KOPT-K1 (cell line): ENCODE data around the gene LPIN1.

Source experiments
- H3K27ac ChIP-seq: fragments of 200-600 bp; sonication (generic); 2 replicates; pipeline ENCODE4 v1.5.1; 2016; ENCODE audit warnings: antibody characterized with exemption, mild to moderate bottlenecking, low read depth, low read length; ENCODE audit not compliant: poor library complexity, severe bottlenecking
- H3K36me3 ChIP-seq: fragments of 200-600 bp; sonication (generic); 2 replicates; pipeline ENCODE4 v1.5.1; 2017; ENCODE audit warnings: antibody characterized with exemption, mild to moderate bottlenecking, low read length, moderate library complexity; ENCODE audit not compliant: insufficient read depth
- H3K9me3 ChIP-seq: fragments of 200-600 bp; sonication (generic); 2 replicates; pipeline ENCODE4 v1.5.1; 2017; ENCODE audit warnings: antibody characterized with exemption, low read length, mild to moderate bottlenecking; ENCODE audit not compliant: insufficient read depth, poor library complexity, severe bottlenecking

LPIN1 gene

DNA sequence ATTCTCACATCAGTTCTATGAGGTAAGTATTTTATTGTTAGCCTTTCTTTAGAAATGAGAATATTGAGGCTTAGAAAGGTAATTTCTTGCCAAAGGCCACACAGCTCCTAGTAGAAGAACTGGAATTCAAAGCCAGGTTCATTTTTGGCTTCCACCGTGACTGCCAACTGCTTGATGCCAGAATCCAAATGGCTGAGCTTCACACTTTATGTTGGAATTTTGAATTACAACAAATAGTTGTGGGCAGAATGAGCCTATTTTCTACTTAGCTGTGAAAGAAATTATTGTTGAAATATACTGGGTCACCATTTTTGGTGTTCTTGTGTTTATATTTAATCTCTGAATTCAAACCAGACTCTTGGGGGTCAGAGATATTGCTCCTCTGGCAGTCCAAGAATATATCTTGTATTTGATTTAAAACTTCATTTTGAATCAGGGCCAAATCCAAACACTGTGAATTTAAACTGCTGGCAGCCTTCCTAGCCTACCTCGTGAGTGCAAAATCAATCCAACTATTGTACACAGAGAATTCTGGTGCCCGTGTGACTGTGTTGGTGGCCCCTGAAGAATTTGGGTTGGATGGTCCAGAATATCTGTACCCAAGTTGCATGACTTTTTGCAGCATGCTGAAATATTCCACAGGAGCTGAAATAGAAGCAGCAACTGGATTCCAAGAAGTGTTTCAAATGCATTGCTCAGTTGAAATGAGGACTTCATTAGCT, 35.6 kb upstream of the LPIN1 start:
- Histone ChIP-seq H3K36me3 (no peaks in the 10 kb centered on the region), H3K27ac (no peak overlapping the region), H3K9me3 (no peaks in the 10 kb centered on the region)

DNA sequence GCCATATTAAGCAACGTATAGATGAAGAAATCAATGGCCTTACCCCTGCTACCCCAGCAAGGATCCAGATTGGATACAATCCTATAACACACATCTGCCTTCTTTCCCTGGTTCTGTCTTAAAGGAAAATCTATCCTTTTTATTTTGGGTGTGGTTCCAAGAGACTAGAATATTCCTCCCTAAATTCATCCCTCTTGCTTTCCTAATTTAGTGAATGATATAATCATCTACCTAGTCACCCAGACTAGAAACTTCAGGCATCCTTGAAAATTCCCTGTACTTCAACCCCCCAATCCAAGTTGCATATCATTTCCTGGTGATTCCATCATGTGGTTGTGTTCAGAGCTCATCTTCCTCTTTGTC, 35.1 kb upstream of the LPIN1 start:
- Histone ChIP-seq H3K36me3 (no peaks in the 10 kb centered on the region), H3K9me3 (no peaks in the 10 kb centered on the region), H3K27ac (no peak overlapping the region)

DNA sequence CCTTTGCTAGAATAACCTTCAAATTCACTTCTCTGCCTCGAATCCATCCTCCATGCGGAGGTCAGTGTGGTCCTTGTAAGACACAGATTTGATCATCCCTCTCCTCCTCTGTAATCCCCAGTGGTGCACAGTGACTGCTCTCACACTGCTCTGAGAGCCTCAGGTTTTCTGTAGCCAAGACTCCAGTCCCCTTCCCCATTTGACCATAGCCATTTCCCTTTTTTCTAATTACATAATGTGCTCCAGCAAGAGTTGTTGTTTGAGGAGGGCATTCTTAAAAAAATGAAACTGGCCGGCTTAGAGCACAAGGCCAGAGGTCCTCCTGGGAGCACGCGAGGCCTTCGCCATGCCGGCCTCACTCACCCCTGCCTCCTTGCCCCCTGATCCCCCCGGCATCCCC, 34.7 kb upstream of the LPIN1 start:
- H3K9me3 ChIP-seq = no peaks in the 10 kb centered on the region
- no peak overlapping the region for H3K27ac ChIP-seq
- no peaks in the 10 kb centered on the region for H3K36me3 ChIP-seq

DNA sequence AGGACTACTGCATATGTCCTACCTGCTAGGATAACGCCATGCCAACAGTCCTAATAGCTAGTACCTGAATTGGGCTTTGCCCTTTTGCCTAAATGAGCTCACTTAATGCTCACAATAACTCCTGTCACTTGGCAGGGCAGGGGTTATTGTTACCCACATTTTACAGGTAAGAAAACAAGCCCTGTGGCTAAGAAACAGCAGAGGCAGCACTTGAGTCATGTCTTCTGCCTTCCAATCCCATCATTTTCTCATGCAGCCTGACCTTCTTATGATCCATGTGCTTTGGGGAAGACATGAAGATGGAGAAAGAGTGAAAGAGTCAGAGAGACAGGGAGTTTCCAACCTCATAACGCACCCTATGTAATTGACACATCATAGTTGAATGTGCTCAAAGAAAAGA, 33.6 kb upstream of the LPIN1 start:
- H3K27ac ChIP-seq = no peak overlapping the region
- no peaks in the 10 kb centered on the region for H3K36me3 ChIP-seq
- H3K9me3 ChIP-seq = no peaks in the 10 kb centered on the region

DNA sequence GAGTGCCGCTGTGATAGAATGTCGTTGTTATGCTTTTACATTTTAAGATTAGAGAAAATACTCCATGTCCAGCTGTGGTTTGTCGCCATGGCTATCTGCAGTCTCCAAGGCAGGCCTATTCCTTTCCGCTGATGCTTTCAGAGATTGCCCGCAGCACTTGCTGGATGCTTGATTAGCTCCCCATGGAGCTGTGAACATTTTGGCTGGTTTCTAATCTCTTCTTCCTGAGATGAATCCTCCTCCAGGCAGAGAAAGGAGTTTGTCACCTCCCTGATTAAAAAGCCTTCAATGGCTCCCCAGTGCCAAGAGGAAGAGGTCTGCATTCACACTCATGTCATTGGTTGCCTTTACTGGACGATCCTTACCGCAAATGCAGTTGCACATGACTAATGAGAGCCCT, 32.6 kb upstream of the LPIN1 start:
- H3K9me3 ChIP-seq = no peaks in the 10 kb centered on the region

DNA sequence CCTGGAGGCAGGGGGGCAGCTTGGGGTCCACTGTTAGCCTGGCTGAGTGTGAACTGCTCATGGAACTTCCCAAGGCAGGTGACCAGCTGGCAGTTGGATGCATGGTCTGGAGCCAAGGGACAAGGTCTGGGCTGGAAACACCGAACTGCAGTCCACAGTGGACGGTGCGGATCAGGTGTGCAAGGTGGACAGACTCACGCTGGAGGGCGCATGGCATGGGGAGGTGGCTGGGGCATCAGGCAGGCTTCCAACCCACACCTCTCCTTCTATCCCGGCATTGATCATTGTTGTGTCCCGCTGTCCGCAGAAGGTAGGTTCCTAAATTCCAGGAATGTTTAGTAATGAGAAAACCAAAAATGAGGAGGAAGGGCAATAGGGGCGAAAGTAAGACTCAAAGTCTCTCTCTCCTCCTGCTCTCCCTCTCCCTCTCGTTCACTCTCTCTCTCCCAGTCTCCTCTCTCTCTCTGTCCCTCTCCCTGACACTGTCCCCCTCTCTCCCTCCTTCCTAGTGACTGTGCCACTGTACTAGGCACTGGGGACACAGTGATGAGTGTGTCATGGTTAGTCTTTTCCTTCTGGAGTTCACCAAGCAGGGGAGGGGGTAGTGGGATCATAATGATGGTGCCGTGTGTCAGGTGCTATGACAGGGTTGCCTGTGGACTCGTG, 30.3 kb upstream of the LPIN1 start:
- Histone ChIP-seq H3K9me3 (no peaks in the 10 kb centered on the region), H3K27ac (no peak overlapping the region), H3K36me3 (no peaks in the 10 kb centered on the region)

More for the DNA sequence above, 32.6 kb upstream of the LPIN1 start:
- no peaks in the 10 kb centered on the region for H3K36me3 ChIP-seq
- no peak overlapping the region for H3K27ac ChIP-seq

DNA sequence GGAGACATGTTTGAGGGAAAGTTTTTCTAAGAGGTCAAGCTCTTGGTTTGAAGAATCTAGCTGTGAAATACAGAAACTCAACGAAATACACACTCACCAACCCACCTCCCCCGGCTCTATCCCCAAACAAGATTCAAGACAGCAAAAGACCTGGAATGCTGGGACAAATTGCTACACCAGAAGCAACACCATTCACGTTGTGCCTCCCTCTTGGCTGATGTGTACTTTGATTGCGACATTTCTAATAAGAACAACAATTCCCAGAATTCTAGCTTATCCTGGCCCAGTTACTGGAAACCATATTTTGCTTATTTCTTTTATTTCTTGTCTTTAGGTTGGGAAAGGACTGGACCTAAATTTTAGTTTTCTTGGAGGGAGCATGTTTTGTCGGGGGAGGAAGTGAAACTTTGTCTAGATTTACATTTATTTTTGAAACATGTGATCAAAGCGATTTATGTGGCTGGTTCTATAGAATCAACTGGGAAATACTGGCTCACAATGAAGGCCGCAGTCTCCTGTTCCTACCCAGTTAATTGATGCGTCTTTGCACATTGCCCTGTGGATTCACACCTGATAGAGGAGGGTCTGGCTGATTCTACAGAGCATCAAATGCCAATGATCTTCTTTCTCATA, 29.6 kb upstream of the LPIN1 start:
- H3K27ac ChIP-seq = no peak overlapping the region
- no peaks in the 10 kb centered on the region for H3K9me3 ChIP-seq
- no peaks in the 10 kb centered on the region for H3K36me3 ChIP-seq

DNA sequence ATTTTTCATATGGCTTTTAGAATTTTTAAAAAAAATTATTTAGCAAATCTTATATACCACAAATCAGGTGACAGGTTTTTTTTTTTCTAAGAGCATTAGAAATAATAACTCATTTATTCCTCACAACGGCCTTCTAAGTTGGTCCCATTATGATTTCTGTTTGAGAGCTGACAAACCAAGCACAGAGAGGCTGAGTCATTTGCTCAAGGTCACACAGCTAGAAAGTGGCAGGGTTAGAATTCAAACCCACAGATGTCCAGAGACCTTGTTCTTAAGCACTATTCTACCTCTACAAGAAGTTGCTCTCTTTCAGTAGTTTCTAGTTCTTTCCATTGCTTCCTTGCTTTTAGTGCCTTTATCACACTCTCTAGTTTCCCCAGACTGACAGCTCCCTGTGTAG, 28.8 kb upstream of the LPIN1 start:
- Histone ChIP-seq H3K27ac (no peak overlapping the region), H3K36me3 (no peaks in the 10 kb centered on the region), H3K9me3 (no peaks in the 10 kb centered on the region)

DNA sequence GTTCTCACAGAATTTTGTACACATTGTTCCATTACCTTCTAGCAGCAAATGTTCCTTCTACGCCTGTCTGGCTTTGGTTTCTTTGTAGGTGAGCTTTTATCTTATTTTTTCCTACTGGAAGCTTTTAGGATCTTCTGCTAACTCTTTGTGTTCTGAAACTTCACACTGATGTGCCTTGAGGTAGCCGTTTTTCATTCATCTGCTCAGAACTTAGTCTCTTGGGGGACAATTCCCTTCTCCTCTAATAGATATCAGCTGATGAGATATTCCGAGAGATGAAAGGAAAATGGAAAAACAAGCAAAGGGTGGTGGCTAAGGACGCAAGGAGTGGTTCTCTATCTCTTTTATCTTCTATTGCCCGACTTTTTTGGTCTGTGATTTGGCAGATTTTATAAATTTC, 27.8 kb upstream of the LPIN1 start:
- Histone ChIP-seq H3K9me3 (no peaks in the 10 kb centered on the region), H3K27ac (no peak overlapping the region), H3K36me3 (no peaks in the 10 kb centered on the region)

DNA sequence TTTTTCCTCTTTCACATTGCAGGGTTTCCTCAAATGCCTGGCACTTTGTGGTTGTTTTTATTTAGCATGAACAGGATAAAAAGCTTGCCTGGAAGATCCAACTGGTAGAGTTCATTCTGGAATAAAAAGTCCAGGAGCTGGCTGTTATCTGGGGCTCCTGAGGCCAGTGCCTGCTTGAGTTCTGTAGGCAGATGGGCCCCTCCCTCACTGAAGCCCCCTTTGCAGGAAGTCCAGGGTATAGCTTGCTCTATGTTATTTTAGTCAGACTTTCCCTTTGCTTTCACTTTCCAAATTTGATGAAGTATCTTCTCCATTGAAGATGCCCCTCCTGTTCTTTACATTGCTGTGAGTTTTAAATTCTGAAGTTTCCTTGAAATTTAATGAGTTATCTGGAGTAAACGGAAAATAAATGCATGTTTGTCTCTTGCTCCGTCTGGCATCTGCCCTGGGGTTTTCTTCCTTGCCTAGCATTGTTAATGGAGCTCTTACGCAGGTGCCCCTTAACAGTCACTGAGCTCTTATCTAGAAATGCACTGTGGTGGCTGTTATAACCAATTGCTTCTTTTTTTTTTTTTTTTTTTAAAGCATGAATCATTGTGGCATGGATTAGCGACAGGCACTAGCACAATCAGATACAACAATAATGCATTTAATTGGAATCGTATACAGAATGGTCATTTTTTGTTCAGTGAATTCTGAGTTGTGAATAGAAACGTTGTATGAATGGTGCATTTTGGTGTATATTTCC, 27.0 kb upstream of the LPIN1 start:
- Histone ChIP-seq H3K27ac (peak overlapping the region; percentile 68), H3K36me3 (no peaks in the 10 kb centered on the region), H3K9me3 (no peaks in the 10 kb centered on the region)

DNA sequence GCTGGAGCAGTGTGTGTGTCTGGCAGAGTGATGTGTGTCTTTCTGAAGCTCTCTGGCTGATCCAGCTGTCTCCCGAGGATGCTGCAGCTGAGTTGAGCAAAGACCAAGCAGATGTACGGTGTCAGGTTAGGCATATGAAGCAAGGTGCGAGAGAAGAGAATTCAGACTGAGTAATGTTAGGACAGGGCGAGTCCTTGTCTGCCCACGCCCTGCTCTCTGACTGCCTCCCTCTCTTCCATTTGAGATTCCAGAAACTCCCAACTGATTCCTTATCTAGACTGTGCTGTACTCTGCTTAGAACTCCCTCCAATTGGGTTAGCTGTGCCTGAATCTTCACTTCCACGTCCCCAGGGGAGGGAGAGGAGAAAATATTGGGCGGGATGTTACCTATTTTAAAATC, 25.7 kb upstream of the LPIN1 start:
- Histone ChIP-seq H3K9me3 (no peaks in the 10 kb centered on the region), H3K27ac (no peak overlapping the region), H3K36me3 (no peaks in the 10 kb centered on the region)

DNA sequence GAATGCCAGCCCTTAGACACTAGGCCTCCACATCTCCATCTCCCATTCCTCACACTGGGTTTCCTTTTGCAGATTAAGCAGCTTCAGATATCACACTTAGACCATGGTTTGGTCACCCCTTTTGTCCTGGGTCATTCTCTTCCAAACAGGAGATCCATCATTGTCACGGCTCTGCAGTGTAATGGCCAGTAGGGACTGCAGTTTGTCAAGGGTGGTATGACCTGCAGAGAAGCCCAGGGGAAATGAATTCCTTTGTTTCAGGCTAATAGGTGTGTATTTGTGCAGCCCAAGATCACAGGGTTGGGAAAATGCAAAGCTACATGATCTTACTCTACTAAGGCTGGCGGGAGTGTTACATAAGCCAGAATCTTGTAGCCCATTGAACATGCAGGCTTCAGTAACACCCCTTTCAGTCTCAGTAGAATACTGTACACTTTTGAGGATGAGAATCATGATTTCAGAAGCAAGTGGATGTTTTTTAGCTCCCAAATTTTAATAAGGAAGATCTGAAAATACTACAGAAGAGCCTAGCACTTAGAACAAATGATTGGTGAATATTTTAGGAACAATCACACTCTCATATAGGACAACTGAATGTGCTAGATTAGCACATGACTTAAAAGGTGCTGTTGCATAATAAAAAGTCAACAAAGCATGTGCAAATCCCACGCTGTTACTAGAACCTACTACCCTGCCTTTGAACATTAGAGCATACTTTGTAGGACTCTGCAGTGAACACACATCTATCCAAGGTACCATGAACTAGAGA, 24.0 kb upstream of the LPIN1 start:
- no peaks in the 10 kb centered on the region for H3K9me3 ChIP-seq
- H3K36me3 ChIP-seq = no peaks in the 10 kb centered on the region
- no peak overlapping the region for H3K27ac ChIP-seq

DNA sequence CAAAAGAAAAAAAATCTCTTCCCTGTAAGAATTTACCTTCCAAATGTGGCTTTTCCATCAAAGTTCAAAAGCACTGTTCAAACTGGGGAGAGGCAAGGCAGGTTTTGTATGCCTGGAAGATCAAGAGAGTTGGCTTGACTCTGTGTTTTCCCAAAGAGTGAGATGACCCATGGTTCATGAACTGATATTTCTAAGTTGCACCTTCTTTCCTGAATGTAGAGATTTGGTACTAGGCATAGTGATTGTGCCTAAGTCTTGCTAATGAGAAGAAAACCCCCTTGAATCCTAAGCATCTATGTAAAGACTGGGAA, 23.4 kb upstream of the LPIN1 start:
- no peaks in the 10 kb centered on the region for H3K9me3 ChIP-seq
- H3K36me3 ChIP-seq = no peaks in the 10 kb centered on the region
- H3K27ac ChIP-seq = no peak overlapping the region

DNA sequence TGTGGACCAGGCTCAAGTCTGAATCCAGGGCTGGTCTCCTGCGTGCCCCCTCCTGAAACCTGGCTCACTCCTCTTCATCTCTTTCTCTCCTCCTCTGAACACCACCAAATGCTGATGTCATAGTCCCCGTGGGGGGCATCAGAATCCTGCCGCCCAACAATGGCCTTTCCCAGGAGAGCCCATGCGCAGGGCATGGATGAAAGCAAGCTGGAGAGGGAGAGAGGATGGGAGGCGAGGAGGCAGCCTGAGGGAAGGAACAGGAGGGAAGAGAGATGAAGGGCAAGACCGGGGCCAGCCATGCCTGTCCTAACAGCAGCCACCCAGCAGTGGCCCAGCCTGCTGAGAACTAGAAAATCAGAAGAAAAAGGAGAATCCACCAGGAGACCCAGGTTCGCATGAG, 22.3 kb upstream of the LPIN1 start:
- no peak overlapping the region for H3K27ac ChIP-seq
- H3K36me3 ChIP-seq = no peaks in the 10 kb centered on the region
- H3K9me3 ChIP-seq = no peaks in the 10 kb centered on the region

DNA sequence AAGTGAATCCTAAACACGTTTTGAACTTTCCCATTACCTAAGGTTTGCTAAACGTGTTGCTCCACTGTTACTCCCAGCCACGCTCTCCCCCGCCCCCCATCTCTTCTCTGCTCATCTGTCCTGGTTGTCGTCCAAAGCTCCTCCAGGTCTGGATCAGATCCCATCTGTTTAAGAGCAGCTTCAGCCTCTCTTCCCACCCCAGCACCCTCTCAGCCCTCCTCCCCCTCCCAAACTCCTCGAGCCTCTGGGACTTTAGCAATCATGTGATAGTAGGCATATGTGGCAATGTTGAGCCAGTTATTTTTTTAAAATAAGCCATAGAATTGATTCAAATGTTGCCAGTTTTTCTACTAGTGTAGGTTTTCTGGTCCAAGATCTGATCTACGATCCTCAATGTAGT, 20.0 kb upstream of the LPIN1 start:
- Histone ChIP-seq H3K9me3 (no peaks in the 10 kb centered on the region), H3K36me3 (no peaks in the 10 kb centered on the region), H3K27ac (no peak overlapping the region)
